ENCODE results near the gene MKI67. TPM values are rescaled to one million over a fixed set of nuclear protein-coding genes. Genes with fewer than 3 reads are reported as not detected.

MKI67 gene
- total RNA-seq, 1 donor from 2014 or later = 5.6 TPM

DNA sequence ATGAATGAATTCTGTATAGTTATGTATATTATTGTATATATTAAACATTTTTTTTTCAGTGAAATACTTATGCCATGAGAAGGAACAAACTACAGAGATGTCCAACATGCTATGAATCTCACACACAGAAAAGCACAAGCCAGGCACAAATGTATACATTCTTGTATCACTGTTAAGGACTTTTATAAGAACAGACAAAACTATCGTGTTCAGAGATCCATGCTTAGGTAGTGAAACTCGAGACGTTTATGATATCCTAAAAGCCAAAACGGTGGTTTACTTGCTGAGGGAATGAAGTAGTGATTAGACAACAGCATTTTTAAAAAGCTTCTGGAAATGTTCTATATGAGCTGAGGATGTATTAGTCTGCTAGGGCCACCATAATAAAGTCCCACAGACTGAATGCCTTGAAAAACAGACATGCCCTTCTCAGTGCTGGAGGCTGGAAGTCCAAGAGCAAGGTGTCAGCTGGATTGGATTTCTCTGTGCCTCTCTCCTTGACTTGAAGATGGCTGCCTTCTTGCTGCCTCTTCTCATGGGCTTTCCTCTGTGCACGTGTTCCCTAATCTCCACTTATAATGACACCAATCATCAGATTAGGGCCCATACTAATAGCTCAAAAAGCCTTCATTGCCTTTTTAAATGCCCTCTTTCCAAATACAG lies 4.3 kb downstream of the MKI67 start:
- no peak for DNase-seq (ENCODE audit: low read depth)
- Histone ChIP-seq H3K4me3 (ENCODE audit: low read depth, low read length) (no peak overlapping the region), H3K27me3 (ENCODE audit: control insufficient read depth, insufficient read depth, low read length) (no peaks in the 10 kb centered on the region), H3K36me3 (ENCODE audit: control insufficient read depth, insufficient read depth, low read length) (no peaks in the 10 kb centered on the region)
- TF ChIP-seq, protein P1, sequence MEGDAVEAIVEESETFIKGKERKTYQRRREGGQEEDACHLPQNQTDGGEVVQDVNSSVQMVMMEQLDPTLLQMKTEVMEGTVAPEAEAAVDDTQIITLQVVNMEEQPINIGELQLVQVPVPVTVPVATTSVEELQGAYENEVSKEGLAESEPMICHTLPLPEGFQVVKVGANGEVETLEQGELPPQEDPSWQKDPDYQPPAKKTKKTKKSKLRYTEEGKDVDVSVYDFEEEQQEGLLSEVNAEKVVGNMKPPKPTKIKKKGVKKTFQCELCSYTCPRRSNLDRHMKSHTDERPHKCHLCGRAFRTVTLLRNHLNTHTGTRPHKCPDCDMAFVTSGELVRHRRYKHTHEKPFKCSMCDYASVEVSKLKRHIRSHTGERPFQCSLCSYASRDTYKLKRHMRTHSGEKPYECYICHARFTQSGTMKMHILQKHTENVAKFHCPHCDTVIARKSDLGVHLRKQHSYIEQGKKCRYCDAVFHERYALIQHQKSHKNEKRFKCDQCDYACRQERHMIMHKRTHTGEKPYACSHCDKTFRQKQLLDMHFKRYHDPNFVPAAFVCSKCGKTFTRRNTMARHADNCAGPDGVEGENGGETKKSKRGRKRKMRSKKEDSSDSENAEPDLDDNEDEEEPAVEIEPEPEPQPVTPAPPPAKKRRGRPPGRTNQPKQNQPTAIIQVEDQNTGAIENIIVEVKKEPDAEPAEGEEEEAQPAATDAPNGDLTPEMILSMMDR (IDR thresholded peaks at IDR 0.05; ENCODE audit: insufficient read depth, low read length, poor library complexity, severe bottlenecking) = no peak

DNA sequence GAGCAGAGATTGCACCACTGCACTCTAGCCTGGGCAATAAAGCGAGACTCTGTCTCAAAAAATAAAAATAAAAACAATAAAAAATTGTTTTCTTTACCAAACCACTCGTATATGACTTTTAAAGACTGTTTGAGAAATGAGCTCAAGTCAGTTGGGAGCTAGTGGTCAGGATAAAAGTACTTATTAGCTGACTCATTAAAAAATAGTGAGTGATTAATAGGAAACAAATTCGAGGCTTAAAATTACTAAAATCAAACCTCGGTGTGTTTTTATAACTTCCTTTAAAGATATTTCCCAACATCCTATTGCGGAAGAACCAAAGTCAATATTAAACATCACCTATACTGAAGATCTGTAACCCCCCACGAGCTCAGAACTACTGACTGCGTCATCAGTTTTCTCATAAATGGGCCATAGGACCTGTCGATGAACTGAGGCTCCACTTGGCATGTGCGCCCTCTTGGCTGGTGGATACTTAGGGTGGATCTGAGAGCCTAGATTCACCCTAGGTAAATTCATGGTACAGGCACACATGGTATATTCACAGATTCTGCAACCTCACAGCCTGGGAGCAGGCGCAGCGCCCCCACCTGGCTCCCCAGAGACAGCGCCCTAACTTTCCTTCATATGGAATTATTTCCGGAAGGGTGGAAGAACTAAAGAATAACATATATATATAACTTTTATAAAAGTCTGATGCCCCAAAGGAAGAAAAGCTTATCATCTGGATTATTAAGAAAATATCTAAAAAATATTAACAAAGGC lies 9.2 kb downstream of the MKI67 start:
- no peak for DNase-seq (ENCODE audit: low read depth)
- no peak overlapping the region for H3K4me3 ChIP-seq (ENCODE audit: low read depth, low read length)
- H3K27me3 ChIP-seq (ENCODE audit: control insufficient read depth, insufficient read depth, low read length) = no peaks in the 10 kb centered on the region
- TF ChIP-seq, protein P1 (IDR thresholded peaks at IDR 0.05; ENCODE audit: insufficient read depth, low read length, poor library complexity, severe bottlenecking) = peak; percentile 23
- no peaks in the 10 kb centered on the region for H3K36me3 ChIP-seq (ENCODE audit: control insufficient read depth, insufficient read depth, low read length)

DNA sequence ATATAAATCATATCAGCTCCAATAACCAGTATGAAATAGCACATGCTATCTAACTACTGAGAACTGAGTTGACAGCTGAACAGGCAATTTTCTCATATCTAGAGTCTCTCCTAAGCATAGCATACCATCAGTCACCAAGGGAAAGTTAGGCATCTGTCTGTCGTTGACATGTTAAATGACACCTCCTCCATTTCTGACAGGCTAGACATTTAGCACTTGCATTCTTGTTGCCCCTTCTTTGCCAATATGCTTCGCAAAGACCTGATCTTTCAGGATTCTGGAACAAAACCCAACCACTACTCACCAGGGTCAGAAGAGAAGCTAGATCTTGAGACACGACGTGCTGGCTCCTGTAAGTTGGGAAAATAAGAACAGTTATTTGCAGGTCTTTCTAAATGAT lies 10.0 kb downstream of the MKI67 start:
- Histone ChIP-seq H3K36me3 (ENCODE audit: control insufficient read depth, insufficient read depth, low read length) (no peaks in the 10 kb centered on the region), H3K4me3 (ENCODE audit: low read depth, low read length) (no peak overlapping the region), H3K27me3 (ENCODE audit: control insufficient read depth, insufficient read depth, low read length) (no peaks in the 10 kb centered on the region)
- TF ChIP-seq, protein P1 (IDR thresholded peaks at IDR 0.05; ENCODE audit: insufficient read depth, low read length, poor library complexity, severe bottlenecking) = no peak
- no peak for DNase-seq (ENCODE audit: low read depth)

DNA sequence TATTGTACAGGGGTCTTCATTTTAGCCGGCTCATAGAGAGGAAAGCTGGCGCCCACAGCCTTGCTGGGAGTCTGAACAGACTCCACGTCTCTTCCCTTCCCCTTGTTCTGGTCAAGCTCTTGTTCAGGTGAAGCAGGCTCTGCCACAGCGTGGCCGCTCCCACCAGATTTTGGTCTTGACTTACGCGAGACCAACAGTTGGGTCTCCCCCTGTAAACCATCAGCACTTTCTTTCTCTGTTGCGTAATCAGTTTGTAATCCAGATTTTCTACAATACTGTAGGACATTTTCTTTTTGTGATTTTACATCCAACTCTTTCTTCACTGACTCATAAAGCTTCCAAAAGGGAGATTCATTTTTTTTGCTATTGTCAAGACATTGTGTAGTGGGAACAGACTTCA lies 10.9 kb downstream of the MKI67 start:
- H3K36me3 ChIP-seq (ENCODE audit: control insufficient read depth, insufficient read depth, low read length) = no peaks in the 10 kb centered on the region

GRCh38 chr10:128114901-128115300 lies 11.3 kb downstream of the MKI67 start:
- DNase-seq (ENCODE audit: low read depth) = no peak
- no peaks in the 10 kb centered on the region for H3K36me3 ChIP-seq (ENCODE audit: control insufficient read depth, insufficient read depth, low read length)

More for the DNA sequence above, 10.9 kb downstream of the MKI67 start:
- H3K4me3 ChIP-seq (ENCODE audit: low read depth, low read length) = no peak overlapping the region
- TF ChIP-seq, protein P1 (IDR thresholded peaks at IDR 0.05; ENCODE audit: insufficient read depth, low read length, poor library complexity, severe bottlenecking) = no peak
- H3K27me3 ChIP-seq (ENCODE audit: control insufficient read depth, insufficient read depth, low read length) = no peaks in the 10 kb centered on the region
- no peak for DNase-seq (ENCODE audit: low read depth)

More at GRCh38 chr10:128114901-128115300, 11.3 kb downstream of the MKI67 start:
- TF ChIP-seq, protein P1 (IDR thresholded peaks at IDR 0.05; ENCODE audit: insufficient read depth, low read length, poor library complexity, severe bottlenecking) = no peak
- no peak overlapping the region for H3K4me3 ChIP-seq (ENCODE audit: low read depth, low read length)
- H3K27me3 ChIP-seq (ENCODE audit: control insufficient read depth, insufficient read depth, low read length) = no peaks in the 10 kb centered on the region

Measured in kidney epithelial cell (primary cell).